ENCODE measurements around the gene SLC12A9.
"Not testable (repeated sequence)": the region's sequence is repeated elsewhere in the genome, so short reads cannot be mapped to it uniquely, and the experiment has no call there.

Gene SLC12A9

DNA sequence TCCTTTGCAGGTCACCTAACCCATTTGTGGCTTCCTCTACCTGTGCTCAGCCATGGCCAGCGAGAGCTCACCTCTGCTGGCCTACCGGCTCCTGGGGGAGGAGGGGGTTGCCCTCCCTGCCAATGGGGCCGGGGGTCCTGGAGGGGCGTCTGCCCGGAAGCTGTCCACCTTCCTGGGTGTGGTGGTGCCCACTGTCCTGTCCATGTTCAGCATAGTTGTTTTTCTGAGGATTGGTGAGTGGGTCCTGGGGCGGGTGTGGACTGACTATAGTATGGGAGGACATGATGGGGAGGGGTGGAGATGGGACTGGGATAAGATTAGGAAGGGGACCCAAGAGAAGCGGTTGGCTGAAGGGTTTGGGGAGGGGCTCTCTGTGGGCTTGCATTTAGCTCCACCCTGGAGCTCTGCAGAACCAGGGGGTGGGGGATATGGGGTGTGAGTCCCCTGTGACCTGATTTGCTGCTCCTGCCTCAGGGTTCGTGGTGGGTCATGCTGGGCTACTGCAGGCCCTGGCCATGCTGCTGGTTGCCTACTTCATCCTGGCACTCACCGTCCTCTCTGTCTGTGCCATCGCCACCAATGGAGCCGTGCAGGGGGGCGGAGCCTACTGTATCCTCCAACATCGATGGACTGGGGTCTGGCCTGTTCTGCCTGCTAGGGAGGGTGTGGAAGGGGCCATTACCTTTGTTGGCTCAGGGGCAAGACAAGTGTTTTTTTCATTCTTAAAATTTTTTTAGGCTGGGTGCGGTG lies 1.8 kb downstream of the SLC12A9 start:
- H3K4me3 ChIP-seq (replicated peaks; ENCODE audit: low read depth, low read length): no peak overlapping the region
- DNase-seq (ENCODE audit: low read depth): no peak
- TF ChIP-seq, protein P1, sequence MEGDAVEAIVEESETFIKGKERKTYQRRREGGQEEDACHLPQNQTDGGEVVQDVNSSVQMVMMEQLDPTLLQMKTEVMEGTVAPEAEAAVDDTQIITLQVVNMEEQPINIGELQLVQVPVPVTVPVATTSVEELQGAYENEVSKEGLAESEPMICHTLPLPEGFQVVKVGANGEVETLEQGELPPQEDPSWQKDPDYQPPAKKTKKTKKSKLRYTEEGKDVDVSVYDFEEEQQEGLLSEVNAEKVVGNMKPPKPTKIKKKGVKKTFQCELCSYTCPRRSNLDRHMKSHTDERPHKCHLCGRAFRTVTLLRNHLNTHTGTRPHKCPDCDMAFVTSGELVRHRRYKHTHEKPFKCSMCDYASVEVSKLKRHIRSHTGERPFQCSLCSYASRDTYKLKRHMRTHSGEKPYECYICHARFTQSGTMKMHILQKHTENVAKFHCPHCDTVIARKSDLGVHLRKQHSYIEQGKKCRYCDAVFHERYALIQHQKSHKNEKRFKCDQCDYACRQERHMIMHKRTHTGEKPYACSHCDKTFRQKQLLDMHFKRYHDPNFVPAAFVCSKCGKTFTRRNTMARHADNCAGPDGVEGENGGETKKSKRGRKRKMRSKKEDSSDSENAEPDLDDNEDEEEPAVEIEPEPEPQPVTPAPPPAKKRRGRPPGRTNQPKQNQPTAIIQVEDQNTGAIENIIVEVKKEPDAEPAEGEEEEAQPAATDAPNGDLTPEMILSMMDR (IDR thresholded peaks at IDR 0.05; ENCODE audit: low read length, missing control alignments): no peak

DNA sequence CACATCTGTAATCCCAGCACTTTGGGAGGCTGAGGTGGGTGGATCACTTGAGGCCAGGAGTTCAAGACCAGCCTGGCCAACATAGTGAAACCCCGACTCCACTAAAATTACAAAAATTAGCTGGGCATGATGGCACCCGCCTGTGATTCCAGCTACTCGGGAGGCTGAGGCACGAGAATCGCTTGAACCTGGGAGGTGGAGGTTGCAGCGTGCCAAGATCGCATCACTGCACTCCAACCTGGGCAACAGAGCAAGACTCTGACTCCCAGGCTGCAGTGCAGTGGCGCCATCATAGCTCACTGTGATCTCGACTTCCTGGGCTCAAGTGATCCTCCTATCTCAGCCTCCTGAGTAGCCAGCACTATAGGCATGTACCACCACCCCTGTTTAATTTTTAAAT lies 2.4 kb downstream of the SLC12A9 start:
- not testable (repeated sequence) for DNase-seq (ENCODE audit: low read depth); H3K4me3 ChIP-seq (replicated peaks; ENCODE audit: low read depth, low read length)

DNA sequence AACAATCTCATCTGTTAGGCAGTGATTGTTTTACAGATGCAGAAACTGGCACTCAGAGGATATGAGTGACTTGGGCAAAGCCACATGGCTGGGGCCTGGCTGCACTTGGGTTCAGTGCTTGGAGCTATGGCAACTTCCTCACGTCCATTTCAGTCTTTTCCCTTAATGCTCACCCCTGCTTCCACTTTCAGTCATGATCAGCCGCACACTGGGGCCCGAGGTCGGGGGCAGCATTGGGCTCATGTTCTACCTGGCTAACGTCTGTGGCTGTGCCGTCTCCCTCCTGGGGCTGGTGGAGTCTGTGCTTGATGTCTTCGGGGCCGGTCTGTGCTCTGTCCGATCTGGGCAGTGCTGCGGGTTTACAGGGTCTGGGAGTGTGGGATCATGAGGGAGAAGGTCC lies 3.0 kb downstream of the SLC12A9 start:
- no peak overlapping the region for H3K4me3 ChIP-seq (replicated peaks; ENCODE audit: low read depth, low read length)
- no peak for DNase-seq (ENCODE audit: low read depth)
- TF ChIP-seq, protein P1 (IDR thresholded peaks at IDR 0.05; ENCODE audit: low read length, missing control alignments): no peak

DNA sequence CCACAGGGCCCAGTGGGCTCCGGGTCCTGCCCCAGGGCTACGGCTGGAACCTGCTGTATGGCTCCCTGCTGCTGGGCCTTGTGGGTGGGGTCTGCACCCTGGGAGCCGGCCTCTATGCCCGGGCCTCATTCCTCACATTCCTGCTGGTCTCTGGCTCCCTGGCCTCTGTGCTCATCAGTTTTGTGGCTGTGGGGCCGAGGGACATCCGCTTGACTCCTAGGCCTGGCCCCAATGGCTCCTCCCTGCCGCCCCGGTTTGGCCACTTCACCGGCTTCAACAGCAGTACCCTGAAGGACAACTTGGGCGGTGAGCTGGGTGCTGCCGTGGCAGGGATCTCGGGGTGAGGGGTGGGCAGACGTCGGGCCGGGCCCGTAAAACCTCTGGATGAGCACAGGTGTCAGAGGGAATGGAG lies 4.4 kb downstream of the SLC12A9 start:
- TF ChIP-seq, protein P1 (IDR thresholded peaks at IDR 0.05; ENCODE audit: low read length, missing control alignments): no peak
- no peak overlapping the region for H3K4me3 ChIP-seq (replicated peaks; ENCODE audit: low read depth, low read length)
- DNase-seq (ENCODE audit: low read depth): no peak

DNA sequence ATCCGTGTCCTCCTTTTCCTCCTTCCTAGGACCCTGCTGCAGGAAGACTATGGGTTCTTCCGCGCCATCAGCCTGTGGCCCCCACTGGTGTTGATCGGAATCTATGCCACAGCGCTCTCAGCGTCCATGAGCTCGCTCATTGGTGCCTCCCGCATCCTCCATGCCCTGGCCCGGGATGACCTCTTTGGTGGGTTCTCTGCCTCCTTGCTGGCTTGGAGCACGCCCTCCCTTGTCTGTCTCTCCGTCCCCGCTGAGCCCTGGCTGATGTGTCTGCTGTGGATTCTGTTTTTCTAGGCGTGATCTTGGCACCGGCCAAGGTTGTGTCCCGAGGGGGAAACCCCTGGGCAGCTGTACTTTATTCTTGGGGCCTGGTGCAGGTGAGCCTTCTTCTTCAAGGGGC lies 7.3 kb downstream of the SLC12A9 start:
- TF ChIP-seq, protein P1 (IDR thresholded peaks at IDR 0.05; ENCODE audit: low read length, missing control alignments): no peak
- H3K4me3 ChIP-seq (replicated peaks; ENCODE audit: low read depth, low read length): no peak overlapping the region
- no peak for DNase-seq (ENCODE audit: low read depth)

DNA sequence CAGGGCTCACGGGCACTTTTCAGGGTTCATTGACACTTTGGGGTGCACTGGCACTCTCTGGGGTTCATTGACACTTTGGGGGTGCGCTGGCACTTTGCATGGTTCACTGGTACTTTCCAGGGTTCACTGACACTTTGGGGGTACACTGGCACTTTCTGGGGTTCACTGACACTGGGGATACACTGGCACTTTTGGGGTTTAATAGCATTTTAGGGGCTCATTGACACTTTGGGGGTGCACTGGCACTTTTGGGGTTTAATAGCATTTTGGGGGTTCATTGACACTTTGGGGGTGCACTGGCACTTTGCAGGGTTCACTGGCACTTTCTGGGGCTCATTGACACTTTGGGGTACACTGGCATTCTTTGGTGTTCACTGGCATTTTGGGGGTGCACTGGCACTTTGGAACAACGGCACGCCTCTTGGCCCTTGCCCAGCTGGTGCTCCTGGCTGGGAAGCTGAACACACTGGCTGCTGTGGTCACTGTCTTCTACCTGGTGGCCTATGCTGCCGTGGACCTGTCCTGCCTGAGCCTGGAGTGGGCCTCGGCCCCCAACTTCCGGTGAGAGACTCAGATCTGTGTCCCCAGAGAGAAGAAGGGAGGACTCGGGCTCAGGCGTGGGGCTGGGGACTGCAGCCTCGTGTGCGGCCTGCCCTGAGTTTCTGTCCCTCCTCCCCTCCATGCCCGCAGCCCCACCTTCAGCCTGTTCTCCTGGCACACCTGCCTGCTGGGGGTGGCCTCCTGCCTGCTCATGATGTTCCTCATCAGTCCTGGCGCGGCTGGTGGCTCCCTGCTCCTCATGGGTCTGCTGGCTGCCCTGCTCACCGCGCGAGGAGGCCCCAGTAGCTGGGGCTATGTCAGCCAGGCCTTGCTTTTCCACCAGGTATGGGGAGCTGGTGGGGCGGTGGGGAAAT lies 8.4 kb downstream of the SLC12A9 start:
- no peak overlapping the region for H3K4me3 ChIP-seq (replicated peaks; ENCODE audit: low read depth, low read length)
- TF ChIP-seq, protein P1 (IDR thresholded peaks at IDR 0.05; ENCODE audit: low read length, missing control alignments): no peak
- no peak for DNase-seq (ENCODE audit: low read depth)

DNA sequence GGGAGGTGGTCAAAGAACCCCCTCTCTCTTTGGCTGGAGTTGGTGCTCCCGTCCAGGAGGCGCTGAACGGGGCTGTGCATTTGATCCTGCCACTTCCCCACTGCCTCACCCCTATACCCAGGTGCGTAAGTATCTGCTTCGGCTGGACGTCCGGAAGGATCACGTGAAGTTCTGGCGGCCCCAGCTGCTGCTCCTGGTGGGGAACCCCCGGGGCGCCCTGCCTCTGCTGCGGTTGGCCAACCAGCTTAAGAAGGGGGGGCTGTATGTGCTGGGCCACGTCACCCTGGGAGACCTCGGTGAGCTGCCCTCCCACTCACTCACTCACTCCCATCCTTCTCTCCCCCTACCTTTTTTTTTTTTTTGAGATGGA lies 9.1 kb downstream of the SLC12A9 start:
- TF ChIP-seq, protein P1 (IDR thresholded peaks at IDR 0.05; ENCODE audit: low read length, missing control alignments): no peak
- H3K4me3 ChIP-seq (replicated peaks; ENCODE audit: low read depth, low read length): no peak overlapping the region
- DNase-seq (ENCODE audit: low read depth): no peak
